Measurements from ENCODE around the gene FZR1. TPM values are rescaled to one million over a fixed set of nuclear protein-coding genes. Genes with fewer than 3 reads are reported as not detected.

Gene FZR1
- total and polyA plus RNA-seq, 2 of the 8 experiments (the other 6 are each of a cell fraction or from before 2014, with no cell fraction given): 21.6 to 35.5 TPM

DNA sequence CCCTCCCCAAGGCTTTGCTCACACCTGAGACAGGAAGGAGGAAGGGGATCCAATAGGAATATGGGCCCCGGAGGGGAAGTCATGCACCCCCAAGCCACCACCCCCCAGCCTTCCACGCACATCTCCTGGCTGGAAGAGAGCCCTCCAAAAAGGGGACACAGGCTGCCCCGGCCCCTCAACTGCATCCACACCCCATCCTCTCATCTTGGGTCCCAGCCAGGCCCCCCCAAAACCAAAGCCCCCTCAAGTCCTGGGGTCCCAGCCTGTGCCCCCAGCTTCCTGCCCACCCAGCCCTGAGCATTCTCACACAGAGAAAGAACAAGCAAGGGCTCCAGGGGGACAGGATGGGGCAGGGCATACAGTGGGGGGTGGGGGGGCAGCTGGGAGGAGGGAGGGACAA, 37.9 kb upstream of the FZR1 start (continued):
- no peak for TF ChIP-seq HDAC2 (IDR thresholded peaks at IDR 0.05; ENCODE audit: borderline replicate concordance in 1 of 2, low read depth in 2 of 2, low read length in 2 of 2)
- TF ChIP-seq EGR1 (IDR thresholded peaks at IDR 0.05; ENCODE audit: borderline replicate concordance, low read depth, low read length): no peak
- no peak for TF ChIP-seq SP4 (IDR thresholded peaks at IDR 0.05; ENCODE audit: low read length)
- TF ChIP-seq SIN3A (conservative IDR thresholded peaks at IDR 0.05 in 1 of 2, IDR thresholded peaks at IDR 0.05 in 1 of 2; ENCODE audit: low read depth in 1 of 2, low read length in 2 of 2): no peak
